Transverse colon (tissue), 3 donors: ENCODE results near the gene LAMA2.

ENCODE experiments used
- POLR2A ChIP-seq: fragments of 450-650 bp; IDR thresholded peaks from one replicate; pipeline ENCODE4 v1.6.1; 2016; ENCODE audit warnings: antibody characterized with exemption, mild to moderate bottlenecking, moderate library complexity
- TF ChIP-seq, protein P1 (sequence below), 5 experiments: fragments of 200-600 bp in 3 of 5; fragments of 450-650 bp in 2 of 5; sonication (generic) in 3 of 5; IDR thresholded peaks; 1 replicate in 2 of 5; 2 replicates in 3 of 5; pipeline ENCODE4 v1.5.1; 2016 to 2017; ENCODE audit warnings: antibody characterized with exemption in 5 of 5, inconsistent platforms in 3 of 5, mild to moderate bottlenecking in 2 of 5, moderate library complexity in 1 of 5

DNA sequence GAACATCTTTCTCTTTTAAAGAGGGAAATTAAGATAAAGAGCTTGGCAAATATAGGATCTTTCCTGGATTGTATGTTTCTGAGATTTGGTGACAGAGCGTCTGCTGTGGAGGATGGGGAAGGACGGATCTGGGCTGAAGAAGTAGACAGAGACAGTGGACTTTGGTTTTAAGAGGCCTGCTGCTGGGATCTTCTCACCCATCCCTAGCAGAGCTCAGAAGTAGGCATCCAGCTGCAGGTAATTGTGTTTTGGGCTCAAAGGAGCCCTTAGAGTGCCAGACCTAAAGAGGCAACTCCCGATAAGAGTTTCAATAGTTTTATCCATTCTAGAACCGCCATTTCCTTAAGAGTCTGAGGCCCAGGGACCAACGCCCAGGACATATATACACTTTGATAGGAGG, 20.8 kb downstream of the LAMA2 start:
- TF ChIP-seq, protein P1, sequence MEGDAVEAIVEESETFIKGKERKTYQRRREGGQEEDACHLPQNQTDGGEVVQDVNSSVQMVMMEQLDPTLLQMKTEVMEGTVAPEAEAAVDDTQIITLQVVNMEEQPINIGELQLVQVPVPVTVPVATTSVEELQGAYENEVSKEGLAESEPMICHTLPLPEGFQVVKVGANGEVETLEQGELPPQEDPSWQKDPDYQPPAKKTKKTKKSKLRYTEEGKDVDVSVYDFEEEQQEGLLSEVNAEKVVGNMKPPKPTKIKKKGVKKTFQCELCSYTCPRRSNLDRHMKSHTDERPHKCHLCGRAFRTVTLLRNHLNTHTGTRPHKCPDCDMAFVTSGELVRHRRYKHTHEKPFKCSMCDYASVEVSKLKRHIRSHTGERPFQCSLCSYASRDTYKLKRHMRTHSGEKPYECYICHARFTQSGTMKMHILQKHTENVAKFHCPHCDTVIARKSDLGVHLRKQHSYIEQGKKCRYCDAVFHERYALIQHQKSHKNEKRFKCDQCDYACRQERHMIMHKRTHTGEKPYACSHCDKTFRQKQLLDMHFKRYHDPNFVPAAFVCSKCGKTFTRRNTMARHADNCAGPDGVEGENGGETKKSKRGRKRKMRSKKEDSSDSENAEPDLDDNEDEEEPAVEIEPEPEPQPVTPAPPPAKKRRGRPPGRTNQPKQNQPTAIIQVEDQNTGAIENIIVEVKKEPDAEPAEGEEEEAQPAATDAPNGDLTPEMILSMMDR (IDR thresholded peaks at IDR 0.05) = no peak
- no peak for TF ChIP-seq POLR2A
